Lower leg skin (tissue), 4 donors: ENCODE results near the gene CENPX. TPM values are rescaled to one million over a fixed set of nuclear protein-coding genes. Genes with fewer than 3 reads are reported as not detected.

Experiments used
- DNase-seq, 2 donors: peaks; one replicate each; pipeline ENCODE4 v3.0.0-alpha.2; 2019; ENCODE audit warnings: low spot score in 2 of 2
- H3K4me3 ChIP-seq: fragments of 200-600 bp; sonication (generic); 2 replicates; pipeline ENCODE4 v1.5.1; 2017; ENCODE audit warnings: mild to moderate bottlenecking, low read depth; ENCODE audit not compliant: poor library complexity, severe bottlenecking
- POLR2A ChIP-seq, 2 donors: fragments of 450-650 bp; IDR thresholded peaks; one replicate each; pipeline ENCODE4 v1.6.1; 2016 to 2017; ENCODE audit warnings: antibody characterized with exemption in 2 of 2, mild to moderate bottlenecking in 1 of 2, moderate library complexity in 1 of 2
- WGBS, 2 donors: methylation state at CpG; one replicate each; pipeline ENCODE4 v1.1.5; 2018; 5-methylcytosine and 5-hydroxymethylcytosine counted together
- intact Hi-C: fragments of 100-400 bp; cut with DNase I; formaldehyde crosslinking; loops from one replicate; pipeline ENCODE4 v1.15.0; 2023; ENCODE audit warnings: low total_unique reads
- total RNA-seq, 4 donors: library from RNA; depleted of rRNA; stranded (reverse); fragments of >200 nt; gene quantifications; one replicate each; pipeline ENCODE4 v1.1.0, GENCODE V29; 2016
- TF ChIP-seq, protein P1 (sequence below), 3 donors: fragments of 450-650 bp; IDR thresholded peaks; one replicate each; pipeline ENCODE4 v1.5.1; 2016; ENCODE audit warnings: antibody characterized with exemption in 3 of 3, mild to moderate bottlenecking in 3 of 3, moderate library complexity in 2 of 3

Gene CENPX
- total RNA-seq = 10 to 100 TPM; 64.8 to 79.7 (median 71.2) TPM

- DNase-seq = no peak
- peak within 1 kb of the TSS; percentile 89 for H3K4me3 ChIP-seq
- 0 to 3% methylated on average over 20 to 26 of the region's 64 CpGs for WGBS, 2 donors
- intact Hi-C loops = no loop called here
- no peak for TF ChIP-seq POLR2A (IDR thresholded peaks at IDR 0.05)
- TF ChIP-seq, protein P1, sequence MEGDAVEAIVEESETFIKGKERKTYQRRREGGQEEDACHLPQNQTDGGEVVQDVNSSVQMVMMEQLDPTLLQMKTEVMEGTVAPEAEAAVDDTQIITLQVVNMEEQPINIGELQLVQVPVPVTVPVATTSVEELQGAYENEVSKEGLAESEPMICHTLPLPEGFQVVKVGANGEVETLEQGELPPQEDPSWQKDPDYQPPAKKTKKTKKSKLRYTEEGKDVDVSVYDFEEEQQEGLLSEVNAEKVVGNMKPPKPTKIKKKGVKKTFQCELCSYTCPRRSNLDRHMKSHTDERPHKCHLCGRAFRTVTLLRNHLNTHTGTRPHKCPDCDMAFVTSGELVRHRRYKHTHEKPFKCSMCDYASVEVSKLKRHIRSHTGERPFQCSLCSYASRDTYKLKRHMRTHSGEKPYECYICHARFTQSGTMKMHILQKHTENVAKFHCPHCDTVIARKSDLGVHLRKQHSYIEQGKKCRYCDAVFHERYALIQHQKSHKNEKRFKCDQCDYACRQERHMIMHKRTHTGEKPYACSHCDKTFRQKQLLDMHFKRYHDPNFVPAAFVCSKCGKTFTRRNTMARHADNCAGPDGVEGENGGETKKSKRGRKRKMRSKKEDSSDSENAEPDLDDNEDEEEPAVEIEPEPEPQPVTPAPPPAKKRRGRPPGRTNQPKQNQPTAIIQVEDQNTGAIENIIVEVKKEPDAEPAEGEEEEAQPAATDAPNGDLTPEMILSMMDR (IDR thresholded peaks at IDR 0.05) = no peak
Observed at GRCh38 chr17:82022310-82022980, at the start of gene CENPX. TSS of gene CENPX (minus strand) at chr17:82022878. CDS start at chr17:82022861, 17 bp downstream.

DNA sequence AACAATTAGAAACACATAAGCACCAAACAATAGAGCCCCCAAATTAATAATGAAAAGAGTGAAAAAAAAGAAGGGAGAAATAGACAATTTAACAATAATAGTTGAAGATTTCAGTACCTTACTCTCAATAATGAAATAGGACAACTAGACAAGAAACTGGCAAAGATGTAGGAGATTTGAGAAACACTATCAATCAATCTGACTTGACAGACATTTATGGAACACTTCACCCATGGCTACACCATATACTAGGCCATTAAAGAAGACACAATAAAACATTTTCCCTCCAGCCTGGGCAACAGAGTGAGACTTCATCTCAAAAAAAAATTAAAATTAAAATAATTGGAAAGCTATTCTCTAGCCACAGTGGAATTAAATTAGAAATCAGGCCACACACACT lies 47.9 kb upstream of the CENPX start:
- no peak for DNase-seq
- H3K4me3 ChIP-seq = no peak overlapping the region
- intact Hi-C loops = no loop called here
- TF ChIP-seq, protein P1 (IDR thresholded peaks at IDR 0.05) = no peak
- no peak for TF ChIP-seq POLR2A (IDR thresholded peaks at IDR 0.05)

DNA sequence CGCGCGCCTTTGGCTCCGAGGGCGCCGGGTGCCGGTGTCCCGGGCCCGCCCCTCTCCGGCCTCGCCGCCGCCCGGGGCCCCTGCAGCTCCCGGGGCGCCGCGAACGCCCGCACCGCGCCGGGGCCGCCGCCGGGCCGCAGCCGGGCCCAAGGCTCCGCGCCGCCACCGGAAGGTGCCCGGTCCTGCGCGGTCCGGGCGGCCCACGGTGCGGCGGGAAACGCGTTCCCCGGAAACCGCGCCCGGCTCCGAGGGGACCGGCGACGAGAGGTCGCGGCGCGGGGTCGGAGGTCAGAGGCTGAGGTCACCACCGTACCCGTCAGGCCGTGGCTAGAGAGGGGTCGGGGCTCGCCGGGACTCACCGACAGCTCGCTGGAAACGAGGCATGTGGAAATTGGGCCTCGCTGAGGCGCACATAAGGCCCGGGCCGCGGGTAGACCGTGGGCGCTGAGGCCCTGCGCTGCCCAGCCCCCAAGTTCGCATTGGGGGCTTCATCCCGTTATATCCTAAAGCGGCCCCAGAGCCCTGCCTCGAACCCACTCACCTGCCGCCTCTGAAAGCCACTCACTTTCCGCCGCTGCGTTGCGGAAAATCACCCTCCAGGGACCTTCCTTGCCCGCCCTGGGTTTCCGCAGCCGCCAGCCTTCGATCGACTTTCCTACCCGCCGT lies 43.1 kb upstream of the CENPX start, which contains the start of gene DUS1L:
Gene DUS1L, minus strand, starts transcription at position 167 of the 666 bp plus-strand sequence. CDS start 745 bp downstream, outside the sequence.
- intact Hi-C loops = no loop called here
- 11 to 48% methylated on average over 14 to 69 of the region's 88 CpGs for WGBS, 2 donors
- H3K4me3 ChIP-seq = peak within 1 kb of the TSS; percentile 84
- DNase-seq = peak in 1 of 2 donors; percentile 92
- TF ChIP-seq, protein P1 (IDR thresholded peaks at IDR 0.05) = no peak
- no peak for TF ChIP-seq POLR2A (IDR thresholded peaks at IDR 0.05)

DNA sequence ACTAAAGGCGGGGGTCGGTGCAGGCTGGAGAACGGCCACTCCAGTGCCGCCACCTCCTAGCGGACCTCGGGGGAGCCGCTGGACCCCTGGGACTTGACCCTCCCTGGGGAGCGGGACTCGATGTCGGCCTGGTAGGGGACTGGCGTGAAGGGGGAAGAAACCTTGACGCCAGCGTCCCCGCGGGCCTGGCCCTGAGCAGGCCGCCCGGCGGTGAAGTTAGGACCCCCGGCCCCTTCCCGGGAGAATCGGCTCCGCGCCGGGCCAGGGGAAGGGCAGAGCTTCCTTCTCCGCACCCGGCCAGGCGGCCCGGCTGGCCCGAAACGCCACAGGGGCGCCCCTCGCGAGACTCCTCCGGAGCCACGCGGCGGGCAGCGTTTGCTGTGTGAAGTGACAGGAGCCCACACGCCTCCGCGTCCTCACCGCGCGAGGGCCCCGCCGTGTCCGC lies 42.5 kb upstream of the CENPX start:
- 0% methylated on average over 5 to 11 of the region's 47 CpGs for WGBS, 2 donors
- peak overlapping the region; percentile 84 for H3K4me3 ChIP-seq
- no peak for DNase-seq
- intact Hi-C loops = no loop called here
- TF ChIP-seq, protein P1 (IDR thresholded peaks at IDR 0.05) = no peak
- TF ChIP-seq POLR2A (IDR thresholded peaks at IDR 0.05) = no peak

GRCh38 chr17:82064433-82065192 lies 41.9 kb upstream of the CENPX start:
- H3K4me3 ChIP-seq = peak overlapping the region; percentile 84
- WGBS, 2 donors = 14 to 28% methylated on average over 8 to 24 of the region's 36 CpGs
- no peak for TF ChIP-seq POLR2A (IDR thresholded peaks at IDR 0.05)
- TF ChIP-seq, protein P1 (IDR thresholded peaks at IDR 0.05) = no peak
- intact Hi-C loops = no loop called here
- no peak for DNase-seq
